H9 (cell line): ENCODE measurements around the gene CLEC2D. TPM values are rescaled to one million over a fixed set of nuclear protein-coding genes. Genes with fewer than 3 reads are reported as not detected.

Source experiments
- DNase-seq: peaks from one replicate; pipeline ENCODE4 v3.0.0-alpha.2; 2017
- H2AFZ ChIP-seq: one replicate; pipeline ENCODE4 v1.6.1; 2013; ENCODE audit warnings: mild to moderate bottlenecking, low read length, control low read depth, moderate library complexity
- H2AK5ac ChIP-seq: 2 replicates; pipeline ENCODE4 v1.6.1; 2013; ENCODE audit warnings: low read length, control low read depth, mixed read lengths; ENCODE audit not compliant: insufficient read length
- H2BK120ac ChIP-seq: one replicate; pipeline ENCODE4 v1.6.1; 2013; ENCODE audit warnings: low read depth, mild to moderate bottlenecking, low read length, control low read depth, inconsistent platforms; ENCODE audit not compliant: poor library complexity, severe bottlenecking
- H2BK12ac ChIP-seq: 2 replicates; pipeline ENCODE4 v1.6.1; 2013; ENCODE audit warnings: low read length, control low read depth, mixed read lengths, low read depth; ENCODE audit not compliant: insufficient read length
- H2BK15ac ChIP-seq: 2 replicates; pipeline ENCODE4 v1.6.1; 2013; ENCODE audit warnings: low read depth, low read length, control low read depth
- H2BK20ac ChIP-seq: one replicate; pipeline ENCODE4 v1.6.1; 2013; ENCODE audit warnings: low read depth, mild to moderate bottlenecking, low read length, control low read depth, inconsistent platforms; ENCODE audit not compliant: poor library complexity, severe bottlenecking
- H2BK5ac ChIP-seq: 2 replicates; pipeline ENCODE4 v1.6.1; 2013; ENCODE audit warnings: low read length, control low read depth, mixed read lengths; ENCODE audit not compliant: insufficient read length
- H3K14ac ChIP-seq: 2 replicates; pipeline ENCODE4 v1.6.1; 2013; ENCODE audit warnings: low read length, control low read depth; ENCODE audit not compliant: insufficient read depth
- H3K18ac ChIP-seq: 2 replicates; pipeline ENCODE4 v1.6.1; 2013; ENCODE audit warnings: low read depth, mild to moderate bottlenecking, mixed read lengths, low read length, control low read depth; ENCODE audit not compliant: insufficient read length
- H3K23ac ChIP-seq: 2 replicates; pipeline ENCODE4 v1.6.1; 2013; ENCODE audit warnings: low read length, control low read depth, mixed read lengths, low read depth; ENCODE audit not compliant: insufficient read length
- H3K23me2 ChIP-seq: 2 replicates; pipeline ENCODE4 v1.6.1; 2013; ENCODE audit warnings: low read depth, mild to moderate bottlenecking, mixed read lengths, low read length, control low read depth; ENCODE audit not compliant: insufficient read length, poor library complexity, severe bottlenecking
- H3K27ac ChIP-seq: 2 replicates; pipeline ENCODE4 v1.5.1; 2013; ENCODE audit warnings: low read length, control low read depth, mixed read lengths, low read depth; ENCODE audit not compliant: insufficient read length
- H3K27me3 ChIP-seq: 2 replicates; pipeline ENCODE4 v1.6.1; 2013; ENCODE audit warnings: low read length, control low read depth, inconsistent platforms; ENCODE audit not compliant: insufficient read depth
- H3K4ac ChIP-seq: 2 replicates; pipeline ENCODE4 v1.6.1; 2013; ENCODE audit warnings: low read depth, mild to moderate bottlenecking, control low read depth, inconsistent platforms, low read length, moderate library complexity
- H3K4me1 ChIP-seq: 2 replicates; pipeline ENCODE4 v1.6.1; 2013; ENCODE audit warnings: low read length, control low read depth, inconsistent platforms; ENCODE audit not compliant: insufficient read depth
- H3K4me2 ChIP-seq: 2 replicates; pipeline ENCODE4 v1.6.1; 2013; ENCODE audit warnings: low read length, control low read depth, mixed read lengths; ENCODE audit not compliant: insufficient read length, insufficient read depth
- H3K56ac ChIP-seq: 2 replicates; pipeline ENCODE4 v1.6.1; 2013; ENCODE audit warnings: low read depth, mild to moderate bottlenecking, mixed read lengths, low read length, control low read depth; ENCODE audit not compliant: insufficient read length
- H3K79me1 ChIP-seq: 2 replicates; pipeline ENCODE4 v1.6.1; 2013; ENCODE audit warnings: low read depth, mild to moderate bottlenecking, moderate library complexity, low read length, control low read depth, inconsistent platforms; ENCODE audit not compliant: insufficient read depth, poor library complexity, severe bottlenecking
- H3K79me2 ChIP-seq: 2 replicates; pipeline ENCODE4 v1.6.1; 2013; ENCODE audit warnings: low read length, control low read depth, inconsistent platforms; ENCODE audit not compliant: insufficient read depth
- H3K9ac ChIP-seq: 2 replicates; pipeline ENCODE4 v1.6.1; 2013; ENCODE audit warnings: low read length, control low read depth, mixed read lengths; ENCODE audit not compliant: insufficient read length; ENCODE audit errors: extremely low read depth
- H3K9me3 ChIP-seq: one replicate; pipeline ENCODE4 v1.6.1; 2013; ENCODE audit warnings: low read depth, low read length, inconsistent platforms; ENCODE audit not compliant: control insufficient read depth
- H3T11ph ChIP-seq: one replicate; pipeline ENCODE4 v1.6.1; 2013; ENCODE audit warnings: mild to moderate bottlenecking, low read length, control low read depth, inconsistent platforms
- H4K20me1 ChIP-seq: one replicate; pipeline ENCODE4 v1.6.1; 2013; ENCODE audit not compliant: control insufficient read depth, insufficient read length, insufficient read depth
- H4K5ac ChIP-seq: 2 replicates; pipeline ENCODE4 v1.6.1; 2013; ENCODE audit warnings: low read depth, mild to moderate bottlenecking, mixed read lengths, low read length, control low read depth; ENCODE audit not compliant: insufficient read length
- H4K8ac ChIP-seq: replicated peaks from 2 replicates; pipeline ENCODE4 v1.6.1; 2013; ENCODE audit warnings: low read length, control low read depth, mixed read lengths, low read depth; ENCODE audit not compliant: insufficient read length
- H4K91ac ChIP-seq: 2 replicates; pipeline ENCODE4 v1.6.1; 2013; ENCODE audit warnings: low read depth, mild to moderate bottlenecking, moderate library complexity, mixed read lengths, low read length, control low read depth; ENCODE audit not compliant: insufficient read length
- H3K27ac Mint-ChIP-seq, 3 experiments: 2 replicates in 2 of 3; 3 replicates in 1 of 3; pipeline ENCODE4 v1.8.0; 2020 to 2021; ENCODE audit warnings: mixed read lengths in 3 of 3, mild to moderate bottlenecking in 1 of 3, moderate library complexity in 1 of 3
- H3K27me3 Mint-ChIP-seq: 2 replicates; pipeline ENCODE4 v1.8.0; 2021; ENCODE audit warnings: low read depth, mild to moderate bottlenecking, moderate library complexity, mixed read lengths
- H3K36me3 Mint-ChIP-seq, 3 experiments: 2 replicates in 2 of 3; 3 replicates in 1 of 3; pipeline ENCODE4 v1.8.0; 2020 to 2021; ENCODE audit warnings: low read depth in 3 of 3, mixed read lengths in 3 of 3; ENCODE audit not compliant: insufficient read depth in 1 of 3
- H3K4me1 Mint-ChIP-seq, 2 experiments: 2 replicates each; pipeline ENCODE4 v1.8.0; 2020; ENCODE audit warnings: mixed read lengths in 2 of 2
- H3K4me3 Mint-ChIP-seq, 2 experiments: 2 replicates in 1 of 2; 3 replicates in 1 of 2; pipeline ENCODE4 v1.8.0; 2020 to 2021; ENCODE audit warnings: mild to moderate bottlenecking in 2 of 2, mixed read lengths in 2 of 2, moderate library complexity in 1 of 2
- H3K9me3 Mint-ChIP-seq, 2 experiments: 2 replicates in 1 of 2; 3 replicates in 1 of 2; pipeline ENCODE4 v1.8.0; 2020; ENCODE audit warnings: mild to moderate bottlenecking in 2 of 2, mixed read lengths in 2 of 2, moderate library complexity in 1 of 2
- CTCF ChIP-seq: fragments of 200-600 bp; sonication (generic); conservative IDR thresholded peaks from 3 replicates; pipeline ENCODE4 v1.8.0; 2021; ENCODE audit warnings: antibody characterized with exemption, mild to moderate bottlenecking
- total RNA-seq: library from RNA; stranded (reverse); gene quantifications from 2 replicates; pipeline ENCODE4 v1.2.1, GENCODE V29; 2021

CLEC2D gene
- total RNA-seq, 1 experiment from 2014 or later = 2.1 TPM

DNA sequence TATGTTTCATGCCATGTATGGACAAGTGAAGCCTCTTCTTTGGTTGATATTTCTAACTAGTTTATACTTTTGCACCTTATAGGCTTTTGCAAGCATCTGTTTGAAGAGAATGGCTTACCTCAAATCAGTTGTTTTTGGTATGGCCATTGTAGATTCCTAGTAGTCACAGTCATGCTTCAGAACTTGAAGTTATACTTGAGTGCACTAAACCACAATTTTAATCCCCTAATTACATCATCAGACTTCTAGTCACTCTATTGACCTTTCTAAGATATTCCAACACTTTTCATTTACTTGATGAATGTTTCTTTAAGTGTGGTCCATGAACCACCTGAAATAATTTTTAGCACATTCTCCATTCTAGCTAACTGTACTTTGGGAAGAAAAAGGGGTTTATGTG, 43.2 kb upstream of the CLEC2D start:
- Histone ChIP-seq H2AK5ac (no peak overlapping the region), H3K23me2 (no peaks in the 10 kb centered on the region), H3K27me3 (no peaks in the 10 kb centered on the region), H2BK20ac (no peak overlapping the region), H3K9ac (no peak overlapping the region), H2AFZ (no peak overlapping the region), H3K18ac (no peak overlapping the region), H4K91ac (no peak overlapping the region), H2BK12ac (no peak overlapping the region), H3K14ac (no peak overlapping the region), H3K9me3 (no peaks in the 10 kb centered on the region), H3K56ac (no peak overlapping the region), H2BK120ac (no peak overlapping the region), H3T11ph (no peak overlapping the region), H2BK5ac (no peak overlapping the region), H3K4me1 (no peaks in the 10 kb centered on the region), H4K20me1 (no peaks in the 10 kb centered on the region), H2BK15ac (no peak overlapping the region), H3K4me2 (no peak overlapping the region), H3K27ac (no peak overlapping the region), H3K23ac (no peak overlapping the region), H3K4ac (no peak overlapping the region), H4K8ac (no peak overlapping the region), H4K5ac (no peak overlapping the region), H3K79me1 (no peaks in the 10 kb centered on the region), H3K79me2 (no peaks in the 10 kb centered on the region)
- Mint-ChIP-seq H3K27me3 (peaks cover 2% of the 10 kb centered on the region; the same call in 1 of the 2 replicates), H3K9me3 (peaks cover 2 to 8% of the 10 kb centered on the region in 2 experiments; a peak in 1 of 5 replicates), H3K4me1 (no peaks in the 10 kb centered on the region), H3K27ac (no peak overlapping the region), H3K4me3 (no peak overlapping the region), H3K36me3 (no peaks in the 10 kb centered on the region)
- TF ChIP-seq CTCF = no peak
- no peak for DNase-seq
